Measurements from ENCODE around the gene MLC1. TPM values are rescaled to one million over a fixed set of nuclear protein-coding genes. Genes with fewer than 3 reads are reported as not detected.
A peak's percentile ranks its signal among the peaks of the same experiment; 100 is the strongest.

The MLC1 gene
- total RNA-seq, 1 donor from 2014 or later = 0.46 TPM

DNA sequence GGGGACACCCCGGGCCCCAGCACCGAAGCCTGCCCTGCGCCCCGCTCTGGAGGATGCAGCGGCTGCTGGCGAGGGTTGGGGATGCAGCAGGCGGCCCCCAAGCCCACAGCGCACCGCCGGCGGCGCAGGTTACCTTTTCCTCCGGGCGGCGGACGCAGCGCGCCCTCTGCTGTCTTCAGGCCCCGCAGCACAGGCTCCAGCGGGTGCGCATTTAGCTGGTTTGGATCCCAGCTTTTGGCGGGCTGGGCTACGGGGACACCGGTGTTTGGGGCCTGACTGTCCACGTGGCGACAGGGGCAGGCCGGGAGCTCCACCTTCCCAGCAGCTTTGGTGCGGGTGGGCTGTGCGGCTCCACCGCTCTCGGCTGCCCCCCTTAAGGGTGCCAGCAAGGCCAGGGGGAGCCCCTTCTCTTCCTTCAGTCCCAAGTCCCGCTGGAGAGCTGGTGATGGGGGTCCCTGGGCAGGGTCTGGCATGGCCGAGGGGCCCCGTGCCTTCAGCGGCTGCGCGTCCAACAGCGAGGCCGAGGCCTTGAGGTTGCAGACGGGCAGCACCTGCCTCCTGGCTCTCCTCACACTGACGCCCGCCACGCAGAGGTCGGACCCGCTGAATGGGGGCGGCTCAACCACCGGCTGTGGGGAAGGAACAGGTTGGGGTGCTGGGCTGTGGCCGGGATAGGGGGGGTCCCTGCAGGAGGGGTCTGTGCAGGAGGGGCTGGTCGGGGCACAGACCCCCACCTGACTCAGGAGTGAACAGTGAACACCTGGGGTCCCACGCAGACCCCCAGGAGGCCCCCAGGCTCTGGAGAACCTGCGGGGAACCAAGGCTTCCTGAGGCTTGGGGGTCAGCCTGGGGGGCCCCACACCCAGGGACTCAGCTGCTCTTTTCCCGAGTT, 54.7 kb downstream of the MLC1 start:
- DNase-seq (peak; percentile 83), ATAC-seq (ENCODE audit: poor library complexity) (peak; percentile 94)
- intact Hi-C loops (cut with DNase I) = loop anchor here (2.0 to 10.0 kb wide), 2 partner anchors 100 to 256 kb away; no protein-coding TSS in a partner anchor

DNA sequence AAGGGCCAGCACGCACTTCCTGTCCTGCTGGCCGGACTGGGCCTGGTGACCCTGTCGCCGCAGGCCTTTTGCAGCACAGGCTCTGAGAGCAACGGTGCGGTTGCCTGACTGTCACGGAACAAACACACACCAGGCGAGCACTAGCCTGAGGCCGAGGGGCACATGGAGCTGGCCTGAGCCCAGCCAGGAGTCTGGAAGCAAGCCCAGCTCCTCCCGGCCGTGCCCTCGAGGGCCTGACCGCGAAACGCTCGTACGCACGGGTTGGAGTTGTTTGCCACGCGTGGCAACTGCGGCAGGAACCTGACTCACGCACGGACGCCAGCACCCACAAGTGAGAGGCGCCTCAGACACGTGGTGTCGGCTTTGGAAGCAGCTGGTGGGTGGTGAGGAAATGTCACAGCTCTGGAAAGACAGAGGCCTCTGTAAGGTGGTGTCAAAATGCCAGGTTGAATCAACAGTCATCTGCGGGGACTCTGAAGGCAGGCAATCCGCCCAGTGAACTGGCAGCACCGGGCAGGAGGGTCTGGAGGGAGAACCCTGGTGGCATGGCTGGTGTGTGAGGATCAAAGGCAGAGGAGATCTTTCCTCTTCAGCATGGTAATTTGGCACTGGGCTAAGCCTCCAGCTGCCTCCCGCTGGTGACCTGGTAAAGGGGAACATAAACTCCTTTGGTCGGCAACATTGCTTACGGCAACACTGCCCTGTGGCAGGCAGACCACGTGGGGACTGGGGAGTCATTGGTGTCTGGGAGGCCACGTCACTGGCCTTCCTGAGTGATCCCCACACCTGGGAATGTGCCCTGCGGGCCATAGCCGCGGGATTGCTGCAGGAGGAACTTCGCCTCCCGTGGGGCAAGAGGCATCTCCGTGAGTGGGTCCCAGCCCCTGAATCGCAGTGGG, 57.3 kb downstream of the MLC1 start:
- intact Hi-C loops (cut with DNase I) = no loop called here
- peak; percentile 19 for DNase-seq
- ATAC-seq (ENCODE audit: poor library complexity) = no peak

DNA sequence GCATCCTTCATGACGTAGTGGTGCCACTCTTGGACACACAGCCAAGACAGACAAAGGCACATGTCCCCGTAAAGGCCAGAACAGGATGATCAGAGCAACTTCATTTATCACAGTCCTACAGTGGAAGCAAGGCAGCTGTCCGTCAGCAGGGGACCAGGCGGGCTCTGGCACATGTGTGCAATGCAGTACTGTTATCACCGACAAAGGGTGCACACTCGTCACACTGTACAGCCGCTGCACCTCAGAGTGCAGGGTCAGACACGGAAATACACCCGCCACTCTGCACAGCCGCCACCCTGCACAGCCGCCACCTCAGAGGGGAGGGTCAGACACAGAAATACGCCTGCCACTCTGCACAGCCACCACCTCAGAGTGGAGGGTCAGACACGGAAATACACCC, 59.2 kb downstream of the MLC1 start:
- DNase-seq = peak; percentile 19
- no peak for ATAC-seq (ENCODE audit: poor library complexity)
- intact Hi-C loops (cut with DNase I) = no loop called here

DNA sequence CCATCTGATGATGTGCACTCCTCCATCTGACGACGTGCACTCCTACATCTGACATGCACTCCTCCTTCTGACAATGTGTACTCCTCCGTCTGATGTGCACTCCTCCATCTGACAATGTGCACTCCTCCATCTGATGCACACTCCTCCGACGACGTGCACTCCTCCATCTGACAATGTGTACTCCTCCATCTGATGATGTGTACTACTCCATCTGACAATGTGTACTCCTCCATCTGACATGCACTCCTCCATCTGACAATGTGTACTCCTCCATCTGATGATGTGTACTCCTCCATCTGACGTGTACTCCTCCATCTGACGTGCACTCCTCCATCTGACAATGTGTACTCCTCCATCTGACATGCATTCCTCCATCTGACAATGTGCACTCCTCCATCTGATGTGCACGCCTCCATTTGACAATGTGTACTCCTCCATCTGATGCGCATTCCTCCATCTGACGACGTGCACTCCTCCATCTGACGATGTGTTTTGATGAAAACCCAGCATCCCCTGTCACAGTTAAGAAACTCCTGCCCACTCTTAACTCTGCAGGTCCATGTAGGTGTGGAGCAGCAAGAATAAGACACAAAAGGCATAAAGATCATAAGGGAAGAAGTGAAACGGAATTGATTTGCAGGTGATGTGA, 62.9 kb downstream of the MLC1 start:
- DNase-seq (no peak), ATAC-seq (ENCODE audit: poor library complexity) (no peak)
- intact Hi-C loops (cut with DNase I) = no loop called here

DNA sequence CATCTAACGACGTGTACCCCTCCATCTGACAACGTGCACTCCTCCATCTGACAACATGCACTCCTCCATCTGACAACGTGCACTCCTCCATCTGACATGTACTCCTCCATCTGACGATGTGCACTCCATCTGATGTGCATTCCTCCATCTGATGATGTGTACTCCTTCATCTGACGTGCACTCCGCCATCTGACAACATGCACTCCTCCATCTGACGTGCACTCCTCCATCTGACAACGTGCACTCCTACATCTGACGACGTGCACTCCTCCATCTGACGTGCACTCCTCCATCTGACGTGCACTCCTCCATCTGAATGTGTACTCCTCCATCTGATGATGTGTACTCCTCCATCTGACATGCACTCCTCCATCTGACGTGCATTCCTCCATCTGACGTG, 64.6 kb downstream of the MLC1 start:
- DNase-seq = no peak
- intact Hi-C loops (cut with DNase I) = no loop called here
- ATAC-seq (ENCODE audit: poor library complexity) = no peak

DNA sequence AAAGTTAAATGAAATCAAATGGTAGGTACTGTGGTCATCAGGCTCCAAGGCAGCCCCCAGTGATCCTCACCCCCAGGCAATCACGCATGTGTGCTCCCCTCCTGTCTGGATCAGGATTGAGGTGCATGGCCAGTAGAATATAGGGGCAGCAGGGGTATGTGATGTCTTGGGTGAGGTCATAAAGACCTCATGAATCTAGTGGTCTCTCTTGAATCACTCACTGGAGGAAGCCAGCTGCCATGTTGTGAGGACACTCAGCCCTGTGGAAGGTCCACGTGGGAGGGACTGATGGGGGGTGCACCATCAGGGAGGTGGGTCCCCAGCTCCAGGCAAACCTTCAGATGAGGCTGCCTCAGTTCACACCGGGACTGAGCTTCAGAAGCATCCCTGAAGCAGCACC, 65.9 kb downstream of the MLC1 start:
- DNase-seq = no peak
- ATAC-seq (ENCODE audit: poor library complexity) = no peak
- intact Hi-C loops (cut with DNase I) = no loop called here

DNA sequence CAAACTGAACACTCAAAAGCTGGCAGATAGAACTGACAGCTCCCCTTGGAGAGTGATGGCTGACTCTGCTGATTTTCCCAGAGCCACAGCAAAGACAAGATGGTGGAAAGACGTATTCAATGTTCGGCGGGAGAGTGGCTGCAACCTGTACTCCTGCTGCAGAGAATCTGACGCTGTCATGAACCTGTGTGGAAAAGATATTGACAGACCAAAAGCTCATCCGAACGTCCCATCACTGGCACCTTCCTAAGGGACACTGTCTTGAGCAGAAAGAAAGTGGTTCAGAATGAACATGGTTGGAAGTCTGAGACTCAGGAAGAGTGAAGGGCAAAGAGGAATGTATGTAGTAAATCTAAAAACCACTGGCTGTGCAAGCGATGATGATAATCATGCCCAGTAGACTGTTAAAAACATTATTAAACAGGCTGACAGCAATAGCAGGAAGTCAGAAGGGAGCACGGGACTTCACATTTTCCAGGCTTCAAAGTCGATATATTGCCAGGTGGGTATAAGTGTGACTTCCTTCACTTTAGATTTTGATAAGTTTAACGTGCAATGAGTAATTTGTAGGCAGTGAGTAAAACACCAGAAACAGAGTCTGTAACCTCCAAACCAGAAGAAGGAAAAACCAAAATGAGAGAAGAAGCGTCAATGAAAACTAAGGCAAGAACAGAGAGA, 66.5 kb downstream of the MLC1 start:
- intact Hi-C loops (cut with DNase I) = no loop called here
- DNase-seq = no peak
- no peak for ATAC-seq (ENCODE audit: poor library complexity)

DNA sequence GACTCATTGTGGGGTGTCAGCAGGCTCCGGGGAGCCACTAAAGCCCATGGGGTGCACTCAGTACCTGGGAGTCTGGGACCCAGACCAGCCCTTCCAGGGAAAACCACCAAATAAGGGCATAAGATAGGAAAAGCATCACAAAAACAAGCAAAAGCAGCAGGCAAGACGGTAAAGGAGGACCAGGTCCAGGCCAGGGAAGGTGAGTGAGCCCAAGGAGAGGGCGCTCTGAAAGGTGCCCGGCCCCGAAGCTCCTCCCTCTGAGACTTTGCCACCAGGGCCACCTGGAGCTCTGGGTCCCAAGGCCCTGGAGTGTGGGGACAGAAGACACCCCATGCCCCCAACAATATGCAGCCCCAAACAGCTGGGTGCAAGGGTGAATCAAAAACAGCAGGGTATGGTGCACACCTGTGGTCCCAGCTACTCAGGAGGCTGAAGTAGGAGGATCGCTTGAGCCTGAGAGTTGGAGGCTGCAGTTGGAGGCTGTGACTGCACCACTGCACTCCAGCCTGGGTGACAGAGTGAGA, 67.5 kb downstream of the MLC1 start:
- intact Hi-C loops (cut with DNase I) = no loop called here
- ATAC-seq (ENCODE audit: poor library complexity) = no peak
- peak; percentile 18 for DNase-seq

DNA sequence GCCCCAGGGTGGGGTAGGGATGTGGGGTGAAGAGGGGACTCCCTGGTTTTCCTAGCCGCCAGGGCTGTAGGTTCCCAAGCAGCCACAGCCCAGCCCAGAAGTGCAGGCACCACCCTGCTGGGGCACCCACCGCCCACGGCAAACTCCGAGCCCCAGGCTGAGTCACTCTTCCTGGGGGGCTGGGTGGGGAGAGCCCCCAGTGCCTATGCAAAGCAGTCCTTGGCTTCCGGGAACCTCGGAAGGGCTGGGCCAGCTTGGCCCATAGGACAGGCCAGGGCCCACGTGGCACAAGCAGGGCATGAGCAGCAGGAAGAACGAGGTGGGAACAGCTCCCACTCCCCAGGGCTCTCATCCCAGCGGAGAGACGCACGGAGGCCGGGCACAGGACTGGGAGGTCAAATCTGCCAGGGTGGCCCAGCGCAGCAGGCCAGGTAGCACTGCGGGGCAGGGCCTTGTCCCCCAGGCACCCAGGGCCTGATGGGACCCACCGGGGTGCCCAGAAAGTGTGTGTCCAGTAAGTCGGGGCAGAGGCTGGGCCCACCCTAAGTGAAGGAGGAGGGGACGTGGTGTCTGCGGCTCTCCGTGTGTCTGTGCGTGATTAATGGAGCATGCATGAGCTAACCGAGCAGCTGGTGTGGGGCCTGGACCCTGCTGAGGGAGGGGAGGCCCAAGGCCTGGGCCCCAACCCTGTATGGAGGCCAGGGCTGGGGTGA, 68.1 kb downstream of the MLC1 start:
- DNase-seq = peak; percentile 13
- no peak for ATAC-seq (ENCODE audit: poor library complexity)
- intact Hi-C loops (cut with DNase I) = no loop called here

DNA sequence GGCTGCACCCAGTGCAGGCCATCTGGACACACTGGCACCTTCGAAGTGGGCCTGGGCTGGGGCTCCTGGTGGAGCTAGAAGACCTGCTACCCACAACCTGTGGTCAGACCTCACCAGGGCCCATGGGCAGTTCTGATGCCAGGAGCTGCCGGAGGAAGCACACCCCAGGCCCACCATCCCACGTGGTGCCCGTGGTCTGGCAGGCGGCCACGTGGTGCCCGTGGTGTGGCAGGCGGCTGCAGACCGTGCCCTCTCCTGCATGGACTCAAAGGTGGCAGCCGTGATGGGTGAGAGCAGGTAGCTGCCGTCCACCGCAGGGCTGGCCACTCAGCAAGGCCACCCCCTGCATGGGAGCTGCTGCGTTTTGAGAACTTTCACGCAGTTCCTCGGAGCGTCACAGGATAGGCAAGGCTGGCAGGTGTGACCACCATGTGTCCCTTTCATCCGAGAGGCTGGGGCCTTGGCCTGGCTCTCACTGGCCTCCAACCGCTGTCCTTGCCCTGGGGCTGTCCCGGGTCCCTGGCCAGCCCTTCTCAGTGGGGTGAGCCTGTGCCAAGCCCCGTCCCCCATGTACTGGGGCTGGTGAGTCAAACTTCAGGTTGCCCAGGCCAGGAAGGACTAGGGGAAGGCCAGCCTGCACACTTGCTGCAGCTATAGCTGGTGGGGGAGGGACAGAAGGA, 68.8 kb downstream of the MLC1 start:
- DNase-seq (peak; percentile 17), ATAC-seq (ENCODE audit: poor library complexity) (no peak)
- intact Hi-C loops (cut with DNase I) = no loop called here

DNA sequence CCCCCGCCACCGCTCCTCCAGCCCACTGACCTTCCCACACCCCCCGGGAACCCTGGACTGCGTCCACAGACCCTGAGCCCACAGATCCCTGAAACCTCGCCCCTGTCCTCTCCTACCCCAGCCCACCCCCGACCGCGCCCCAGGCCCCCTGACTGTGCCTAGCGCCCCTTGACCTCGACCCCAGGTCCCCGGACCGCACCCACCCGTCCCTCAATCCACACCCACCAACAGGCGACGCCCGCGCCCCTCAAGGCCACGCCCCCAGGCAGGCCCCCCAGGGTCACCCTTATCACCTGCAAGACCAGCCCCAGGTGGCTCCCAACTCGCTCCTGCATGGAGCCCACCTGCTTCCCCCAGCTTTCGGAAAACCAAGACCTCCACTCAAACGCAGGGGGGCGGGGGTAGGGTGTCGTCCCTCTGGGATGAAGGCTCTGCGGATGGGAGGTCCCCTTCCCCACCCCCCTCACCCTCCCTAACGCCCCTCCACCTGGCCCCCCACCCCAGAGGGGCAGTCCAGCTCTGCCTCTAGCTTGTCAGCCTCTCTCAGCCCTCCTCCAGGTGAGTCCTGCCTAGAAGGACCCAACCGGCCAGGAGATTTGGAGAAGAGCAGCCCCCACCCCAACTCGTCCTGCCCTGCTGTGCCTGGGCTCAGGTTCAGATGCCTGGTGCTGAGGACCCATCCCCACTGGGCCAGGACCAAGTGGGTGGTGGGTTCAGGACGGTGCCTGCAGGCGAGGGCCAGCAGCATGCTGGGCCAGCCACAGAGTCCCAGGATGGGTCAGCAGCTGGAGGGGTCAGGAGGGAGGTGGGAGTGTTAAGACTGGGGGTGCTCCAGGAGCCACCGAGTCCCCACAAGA, 69.5 kb downstream of the MLC1 start:
- intact Hi-C loops (cut with DNase I) = no loop called here
- DNase-seq (peak; percentile 38), ATAC-seq (ENCODE audit: poor library complexity) (no peak)

DNA sequence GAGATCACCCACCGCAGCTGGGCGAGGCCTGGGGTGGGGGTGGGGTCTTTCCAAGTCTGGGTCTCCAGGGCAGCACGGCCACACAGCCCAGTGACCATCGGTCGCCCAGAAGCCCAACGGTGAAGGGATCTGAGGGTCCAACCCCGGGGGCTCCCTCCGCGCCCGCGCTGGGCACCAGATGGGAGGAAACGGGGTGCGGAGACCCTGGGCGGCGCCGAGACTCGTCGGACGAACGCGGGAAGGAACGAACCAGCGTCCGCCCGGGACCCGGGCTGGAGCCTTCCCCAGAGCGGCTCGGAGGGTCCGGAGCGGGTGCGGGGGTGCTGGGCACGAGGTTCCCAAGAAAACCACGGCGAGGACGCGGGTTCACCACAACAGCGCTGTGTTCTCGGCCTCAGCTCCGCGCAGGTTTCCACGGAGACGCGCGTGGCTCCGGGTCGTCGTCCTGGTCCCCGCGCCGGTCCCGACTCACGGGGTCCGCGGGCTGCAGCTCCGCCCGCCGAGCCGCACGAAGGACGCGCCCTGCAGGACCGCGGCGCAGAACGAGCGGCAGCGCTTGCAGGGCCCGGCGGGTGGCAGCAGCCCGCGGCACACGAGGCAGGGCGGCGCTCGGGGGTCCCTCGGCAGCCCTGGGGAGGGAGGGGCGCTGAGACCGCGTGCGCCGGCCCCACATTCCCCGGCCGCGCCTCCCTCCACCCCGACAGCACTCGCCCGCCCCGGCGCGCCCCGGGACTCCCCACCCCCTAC, 70.4 kb downstream of the MLC1 start:
- intact Hi-C loops (cut with DNase I) = no loop called here
- DNase-seq (peak; percentile 27), ATAC-seq (ENCODE audit: poor library complexity) (no peak)

DNA sequence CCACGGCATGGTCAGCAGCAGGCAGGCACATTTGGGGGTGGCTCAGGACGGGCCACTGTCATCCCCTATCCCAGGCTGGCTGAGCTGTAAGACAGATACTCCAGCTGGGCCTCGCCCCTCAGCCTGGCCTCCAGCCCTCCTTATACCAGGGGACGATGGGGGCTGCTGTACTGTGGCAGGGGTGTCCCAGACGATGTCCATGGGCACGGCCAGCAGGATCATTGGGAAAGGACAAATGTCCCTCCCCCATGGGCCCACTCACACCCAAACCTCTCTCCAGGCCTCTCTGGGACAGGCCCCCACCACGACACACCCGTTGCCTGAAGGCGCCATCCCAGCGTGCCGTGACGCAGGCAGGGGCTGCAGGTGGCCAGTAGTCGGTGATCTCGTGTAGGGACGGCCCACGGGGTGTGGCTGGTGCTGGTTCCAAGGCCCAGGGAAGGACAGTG, 71.1 kb downstream of the MLC1 start:
- intact Hi-C loops (cut with DNase I) = no loop called here
- DNase-seq = peak; percentile 39
- no peak for ATAC-seq (ENCODE audit: poor library complexity)

DNA sequence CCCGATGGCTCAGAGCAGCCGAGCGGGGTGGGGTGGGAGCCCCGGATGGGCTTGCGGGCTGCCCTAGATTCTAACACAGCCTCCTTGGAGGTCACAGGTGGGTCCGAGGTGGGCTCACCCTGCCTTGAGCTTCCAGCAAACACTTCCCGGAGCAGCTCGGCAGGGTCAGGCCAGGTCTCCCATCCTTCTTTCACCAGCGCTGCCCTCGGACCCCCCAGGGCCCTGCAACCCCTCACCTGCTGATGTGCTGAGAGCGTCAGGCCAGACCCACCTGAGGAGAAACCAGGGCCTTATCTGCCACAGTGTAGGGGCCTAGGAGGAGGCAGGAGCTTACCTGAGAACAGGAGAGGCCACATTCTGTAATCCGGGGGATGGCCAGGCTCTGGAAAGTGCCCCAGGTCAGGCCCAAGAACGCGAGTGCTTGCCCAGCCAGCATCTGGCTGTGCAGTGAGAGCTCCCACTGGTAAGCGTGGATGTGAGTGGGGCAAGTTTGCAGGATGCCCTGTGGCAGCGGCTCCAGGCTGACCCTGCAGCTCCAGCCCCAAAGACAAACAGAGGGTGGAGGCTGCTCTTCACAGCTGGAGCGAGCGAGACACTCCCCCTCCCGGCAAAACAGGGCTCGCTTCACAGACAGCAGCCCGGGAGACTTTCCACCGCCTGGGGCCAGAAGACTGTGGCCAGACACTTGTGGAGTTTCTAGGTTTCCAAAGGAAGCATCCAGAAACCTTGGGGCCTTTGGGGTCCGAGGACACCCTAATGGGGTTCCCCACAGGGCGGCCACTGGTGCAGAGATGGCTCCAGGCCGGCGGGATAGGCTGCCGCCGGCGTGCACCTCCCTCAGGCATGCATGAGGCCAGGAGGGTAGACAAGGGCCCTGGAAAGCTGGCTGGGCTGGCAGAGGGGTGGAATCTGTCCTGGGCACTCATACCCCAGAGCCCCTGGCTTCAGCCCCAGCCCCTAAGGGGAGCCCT, 72.7 kb downstream of the MLC1 start, which contains the start of gene IL17REL:
Gene IL17REL (minus strand): TSS at position 555 of the 971 bp plus-strand sequence. CDS start 119 bp downstream, at position 436.
- ATAC-seq (ENCODE audit: poor library complexity) = peak; percentile 60
- peak; percentile 31 for DNase-seq
- intact Hi-C loops (cut with DNase I) = no loop called here
